ENCODE measurements around the gene MYEOV. TPM values are rescaled to one million over a fixed set of nuclear protein-coding genes. Genes with fewer than 3 reads are reported as not detected.

MYEOV gene
- polyA plus RNA-seq, 3 donors = 0.03 TPM; not detected in 2

GRCh38 chr11:69294571-69295078 lies 670 bp downstream of the MYEOV start:
- Mint-ChIP-seq H3K4me1 (peaks cover 56% of the 10 kb centered on the region), H3K27me3 (ENCODE audit: low read depth in 3 of 3) (peaks cover 15 to 31% (median 21%) of the 10 kb centered on the region in 3 donors), H3K9me3 (peaks cover 0 to 10% (median 2%) of the 10 kb centered on the region in 7 donors), H3K36me3 (peaks cover 0 to 2% of the 10 kb centered on the region in 2 donors), H3K27ac (no peak overlapping the region), H3K4me3 (peak overlapping the region in 1 of 2 donors; percentile 23)
- Histone ChIP-seq H3K4me1 (ENCODE audit: control insufficient read depth in 1 of 2, insufficient read depth in 2 of 2, low read length in 2 of 2) (peaks cover 48 to 54% of the 10 kb centered on the region in 2 donors), H3K4me2 (replicated peaks; ENCODE audit: extremely low read depth, low read length, poor library complexity, severe bottlenecking) (no peak overlapping the region), H3K4me3 (replicated peaks in 1 of 3; ENCODE audit: low read depth in 2 of 3, low read length in 3 of 3) (no peak overlapping the region), H4K20me1 (ENCODE audit: insufficient read depth, low read length) (peaks cover 17% of the 10 kb centered on the region), H3K9me3 (replicated peaks in 1 of 2; ENCODE audit: control insufficient read depth in 1 of 2, insufficient read depth in 1 of 2, low read length in 2 of 2) (no peaks in the 10 kb centered on the region), H2AFZ (ENCODE audit: insufficient read depth, low read depth, low read length, poor library complexity, severe bottlenecking) (no peak overlapping the region), H3K27ac (ENCODE audit: low read depth in 1 of 2, low read length in 2 of 2) (no peak overlapping the region), H3K27me3 (ENCODE audit: control insufficient read depth in 2 of 2, insufficient read depth in 2 of 2, low read length in 2 of 2) (peaks cover 0 to 13% of the 10 kb centered on the region in 2 donors), H3K36me3 (replicated peaks in 1 of 2; ENCODE audit: control insufficient read depth in 1 of 2, insufficient read depth in 2 of 2, low read length in 2 of 2) (no peaks in the 10 kb centered on the region), H3K9ac (ENCODE audit: insufficient read depth, low read length, poor library complexity, severe bottlenecking) (no peak overlapping the region), H3K79me2 (ENCODE audit: insufficient read depth, low read length) (no peaks in the 10 kb centered on the region)
- no peak for TF ChIP-seq CTCF (IDR thresholded peaks at IDR 0.05)
- intact Hi-C loops (cut with micrococcal nuclease) = loop anchor here (5.0 to 10.0 kb wide), 5 partner anchors 143 to 908 kb away; partner anchors contain the start of genes CCND1 (in 1 of the 2), FADD (in 1 of the 2), LTO1 (in 1 of the 2) and TPCN2 (in 1 of the 2)
- no peak for DNase-seq
- WGBS (ENCODE audit: insufficient coverage) = 98% methylated on average over 6 of the region's 8 CpGs

- Mint-ChIP-seq H3K36me3 (peaks cover 0 to 3% of the 10 kb centered on the region in 2 donors), H3K27ac (peak overlapping the region in 5 of 7 donors; percentile 10 to 75 (median 49)), H3K27me3 (ENCODE audit: low read depth in 3 of 3) (peaks cover 17 to 38% (median 28%) of the 10 kb centered on the region in 3 donors), H3K4me3 (peak overlapping the region in 1 of 2 donors; percentile 32), H3K4me1 (peaks cover 63% of the 10 kb centered on the region), H3K9me3 (peaks cover 0 to 10% (median 2%) of the 10 kb centered on the region in 7 donors)
- Histone ChIP-seq H3K9ac (ENCODE audit: insufficient read depth, low read length, poor library complexity, severe bottlenecking) (no peak overlapping the region), H3K9me3 (replicated peaks in 1 of 2; ENCODE audit: control insufficient read depth in 1 of 2, insufficient read depth in 1 of 2, low read length in 2 of 2) (no peaks in the 10 kb centered on the region), H2AFZ (ENCODE audit: insufficient read depth, low read depth, low read length, poor library complexity, severe bottlenecking) (no peak overlapping the region), H3K27me3 (ENCODE audit: control insufficient read depth in 2 of 2, insufficient read depth in 2 of 2, low read length in 2 of 2) (peaks cover 0 to 17% of the 10 kb centered on the region in 2 donors), H3K4me3 (replicated peaks in 1 of 3; ENCODE audit: low read depth in 2 of 3, low read length in 3 of 3) (no peak overlapping the region), H3K27ac (ENCODE audit: low read depth in 1 of 2, low read length in 2 of 2) (no peak overlapping the region), H3K4me1 (ENCODE audit: control insufficient read depth in 1 of 2, insufficient read depth in 2 of 2, low read length in 2 of 2) (peaks cover 55 to 61% of the 10 kb centered on the region in 2 donors), H4K20me1 (ENCODE audit: insufficient read depth, low read length) (peaks cover 17% of the 10 kb centered on the region), H3K79me2 (ENCODE audit: insufficient read depth, low read length) (no peaks in the 10 kb centered on the region), H3K36me3 (replicated peaks in 1 of 2; ENCODE audit: control insufficient read depth in 1 of 2, insufficient read depth in 2 of 2, low read length in 2 of 2) (no peaks in the 10 kb centered on the region), H3K4me2 (replicated peaks; ENCODE audit: extremely low read depth, low read length, poor library complexity, severe bottlenecking) (no peak overlapping the region)
- DNase-seq = no peak
- WGBS (ENCODE audit: insufficient coverage) = 92% methylated on average over 28 of the region's 31 CpGs
- intact Hi-C loops (cut with micrococcal nuclease) = loop anchor here (5.0 to 10.0 kb wide), 3 partner anchors 251 to 907 kb away; partner anchors contain the start of genes FADD (in 1 of the 2), LTO1 (in 1 of the 2) and TPCN2 (in 1 of the 2)
- TF ChIP-seq CTCF (IDR thresholded peaks at IDR 0.05) = no peak
These were observed 1.4 kb downstream of the MYEOV start for GRCh38 chr11:69295079-69295994.
